ENCODE data around the gene LLGL2. TPM values are rescaled to one million over a fixed set of nuclear protein-coding genes. Genes with fewer than 3 reads are reported as not detected.
"Not testable (repeated sequence)": the region's sequence is repeated elsewhere in the genome, so short reads cannot be mapped to it uniquely, and the experiment has no call there.

Gene LLGL2
- total RNA-seq, 2 experiments from 2014 or later: 12.6 to 21.6 TPM

DNA sequence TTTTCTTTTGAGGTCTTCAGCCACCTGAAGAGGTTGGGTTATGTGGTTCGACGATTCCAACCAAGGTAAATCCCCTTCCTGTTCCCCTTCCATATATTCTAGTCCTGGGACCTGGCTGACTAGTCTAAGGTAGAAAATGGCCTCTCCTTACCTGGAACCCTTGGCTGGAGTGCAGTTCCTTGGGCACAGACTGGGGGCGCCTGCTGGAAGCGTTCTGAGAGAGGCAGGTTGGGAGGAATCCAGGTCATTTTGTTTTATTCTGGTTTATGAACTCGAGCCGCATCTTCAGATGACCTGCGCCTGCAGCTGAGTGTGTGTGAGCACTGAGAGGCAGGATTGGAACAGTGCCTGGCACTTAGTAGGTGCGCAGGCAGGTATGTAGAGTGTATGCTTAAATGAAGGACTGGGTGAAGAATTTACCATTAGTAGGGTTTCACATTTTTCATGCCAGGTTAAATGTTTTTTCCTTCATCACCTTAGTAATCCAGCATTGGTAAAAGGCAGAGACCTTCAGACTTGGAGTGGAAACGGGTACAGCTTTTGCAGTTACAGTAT lies 6.4 kb upstream of the LLGL2 start:
- peaks cover 31% of the 10 kb centered on the region for H3K4me1 ChIP-seq (ENCODE audit: insufficient read depth, low read length, poor library complexity, severe bottlenecking)
- intact Hi-C loops (cut with micrococcal nuclease; ENCODE audit: unreplicated experiment): loop anchor here (5.0 kb wide), 2 partner anchors 48 to 232 kb away; partner anchors contain the start of gene SLC25A19
- H2AFZ ChIP-seq (ENCODE audit: low read length): no peak overlapping the region
- no peak for DNase-seq (ENCODE audit: low spot score)
- peak overlapping the region; percentile 82 for H3K4me2 ChIP-seq (ENCODE audit: low read length)
- ChIA-PET POLR2A (no interaction called here), CTCF (ENCODE audit: unreplicated experiment) (interaction anchor here (0.5 to 0.6 kb wide), 2 partner anchors 82 to 279 kb away, joined by 3 read pairs; no protein-coding TSS in a partner anchor)
- H4K20me1 ChIP-seq (ENCODE audit: insufficient read depth, low read length): peaks cover 8% of the 10 kb centered on the region; the same call in 1 of the 2 replicates
- H3K9me2 ChIP-seq (ENCODE audit: insufficient read depth, low read length): no peaks in the 10 kb centered on the region
- no peak overlapping the region for H3K4me3 ChIP-seq (ENCODE audit: low read depth, low read length, poor library complexity, severe bottlenecking)
- H3K36me3 ChIP-seq (ENCODE audit: insufficient read depth, low read length): peaks cover 38% of the 10 kb centered on the region
- no TSS peak for BruUV-seq (replicated peaks)
- H3K9me3 ChIP-seq (ENCODE audit: low read length): no peaks in the 10 kb centered on the region
- TF ChIP-seq, protein P1, sequence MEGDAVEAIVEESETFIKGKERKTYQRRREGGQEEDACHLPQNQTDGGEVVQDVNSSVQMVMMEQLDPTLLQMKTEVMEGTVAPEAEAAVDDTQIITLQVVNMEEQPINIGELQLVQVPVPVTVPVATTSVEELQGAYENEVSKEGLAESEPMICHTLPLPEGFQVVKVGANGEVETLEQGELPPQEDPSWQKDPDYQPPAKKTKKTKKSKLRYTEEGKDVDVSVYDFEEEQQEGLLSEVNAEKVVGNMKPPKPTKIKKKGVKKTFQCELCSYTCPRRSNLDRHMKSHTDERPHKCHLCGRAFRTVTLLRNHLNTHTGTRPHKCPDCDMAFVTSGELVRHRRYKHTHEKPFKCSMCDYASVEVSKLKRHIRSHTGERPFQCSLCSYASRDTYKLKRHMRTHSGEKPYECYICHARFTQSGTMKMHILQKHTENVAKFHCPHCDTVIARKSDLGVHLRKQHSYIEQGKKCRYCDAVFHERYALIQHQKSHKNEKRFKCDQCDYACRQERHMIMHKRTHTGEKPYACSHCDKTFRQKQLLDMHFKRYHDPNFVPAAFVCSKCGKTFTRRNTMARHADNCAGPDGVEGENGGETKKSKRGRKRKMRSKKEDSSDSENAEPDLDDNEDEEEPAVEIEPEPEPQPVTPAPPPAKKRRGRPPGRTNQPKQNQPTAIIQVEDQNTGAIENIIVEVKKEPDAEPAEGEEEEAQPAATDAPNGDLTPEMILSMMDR (conservative IDR thresholded peaks at IDR 0.05; ENCODE audit: low read length): peak; percentile 53
- TF ChIP-seq EZH2phosphoT487 (IDR thresholded peaks at IDR 0.05; ENCODE audit: borderline replicate concordance, low read depth, low read length): no peak
- no peak overlapping the region for H3K27ac ChIP-seq (ENCODE audit: low read depth, low read length, poor library complexity, severe bottlenecking)
- peaks cover 6% of the 10 kb centered on the region; the same call in 1 of the 2 replicates for H3K79me2 ChIP-seq (ENCODE audit: insufficient read depth, low read depth, low read length)

DNA sequence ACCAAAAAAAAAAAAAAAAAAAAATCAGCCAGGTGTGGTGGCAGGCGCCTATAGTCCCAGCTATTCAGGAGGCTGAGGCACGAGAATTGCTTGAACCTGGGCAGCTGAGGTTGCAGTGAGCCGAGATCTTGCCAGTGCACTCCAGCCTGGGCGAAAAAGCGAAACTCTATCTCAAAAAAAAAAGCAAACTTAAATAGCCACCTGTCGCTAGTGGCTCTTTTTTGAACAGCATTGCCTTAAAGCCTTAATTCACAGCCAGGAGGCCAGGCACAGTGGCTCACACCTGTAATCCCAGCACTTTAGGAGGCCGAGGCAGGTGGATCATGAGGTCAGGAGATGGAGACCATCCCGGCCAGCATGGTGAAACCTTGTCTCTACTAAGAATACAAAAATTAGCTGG lies 5.1 kb upstream of the LLGL2 start:
- H3K4me3 ChIP-seq (ENCODE audit: low read depth, low read length, poor library complexity, severe bottlenecking); H3K4me2 ChIP-seq (ENCODE audit: low read length); intact Hi-C loops (cut with micrococcal nuclease; ENCODE audit: unreplicated experiment); H4K20me1 ChIP-seq (ENCODE audit: insufficient read depth, low read length); H2AFZ ChIP-seq (ENCODE audit: low read length); H3K27ac ChIP-seq (ENCODE audit: low read depth, low read length, poor library complexity, severe bottlenecking); H3K9me2 ChIP-seq (ENCODE audit: insufficient read depth, low read length); H3K79me2 ChIP-seq (ENCODE audit: insufficient read depth, low read depth, low read length); DNase-seq (ENCODE audit: low spot score); H3K9me3 ChIP-seq (ENCODE audit: low read length); BruUV-seq (replicated peaks): not testable (repeated sequence)
- Histone ChIP-seq H3K36me3 (ENCODE audit: insufficient read depth, low read length) (peaks cover 41% of the 10 kb centered on the region), H3K4me1 (ENCODE audit: insufficient read depth, low read length, poor library complexity, severe bottlenecking) (peaks cover 34% of the 10 kb centered on the region)
- CTCF ChIA-PET (ENCODE audit: unreplicated experiment): interaction anchor here (0.6 kb wide), 1 partner anchor 245 kb away, joined by 3 read pairs; no protein-coding TSS in a partner anchor
- POLR2A ChIA-PET: interaction anchor here (0.6 to 1.1 kb wide), 3 partner anchors 140 to 308 kb away, joined by 3 to 7 read pairs (median 3); no protein-coding TSS in a partner anchor

DNA sequence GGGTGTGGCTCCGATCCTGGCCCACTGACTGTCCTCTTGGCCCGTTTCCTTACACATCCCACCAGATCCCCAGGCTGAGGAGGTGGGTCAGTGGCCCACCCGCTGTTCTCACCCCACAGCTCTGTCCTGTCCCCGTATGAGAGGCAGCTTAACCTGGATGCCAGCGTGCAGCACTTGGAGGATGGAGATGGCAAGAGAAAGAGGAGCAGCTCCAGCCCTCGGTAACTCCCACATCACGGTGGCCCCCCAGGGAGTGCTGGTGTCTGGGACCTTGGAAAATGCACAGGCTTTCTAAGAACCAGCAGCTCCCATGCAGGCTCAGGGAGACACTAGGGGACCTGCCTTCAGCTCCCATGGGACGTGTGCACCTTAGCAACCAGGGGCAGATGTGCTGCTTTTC lies 4.2 kb upstream of the LLGL2 start:
- H3K4me2 ChIP-seq (ENCODE audit: low read length): no peak overlapping the region
- H3K4me3 ChIP-seq (ENCODE audit: low read depth, low read length, poor library complexity, severe bottlenecking): no peak overlapping the region
- peaks cover 8% of the 10 kb centered on the region; the same call in 1 of the 2 replicates for H4K20me1 ChIP-seq (ENCODE audit: insufficient read depth, low read length)
- no peaks in the 10 kb centered on the region for H3K9me3 ChIP-seq (ENCODE audit: low read length)
- no TSS peak for BruUV-seq (replicated peaks)
- H3K36me3 ChIP-seq (ENCODE audit: insufficient read depth, low read length): peaks cover 41% of the 10 kb centered on the region
- H3K79me2 ChIP-seq (ENCODE audit: insufficient read depth, low read depth, low read length): peaks cover 6% of the 10 kb centered on the region; the same call in 1 of the 2 replicates
- intact Hi-C loops (cut with micrococcal nuclease; ENCODE audit: unreplicated experiment): no loop called here
- H3K4me1 ChIP-seq (ENCODE audit: insufficient read depth, low read length, poor library complexity, severe bottlenecking): peaks cover 35% of the 10 kb centered on the region
- ChIA-PET POLR2A (interaction anchor here (0.7 to 1.1 kb wide), 3 partner anchors 14 to 259 kb away, joined by 3 to 5 read pairs (median 3); partner anchors contain the start of gene TMEM94), CTCF (ENCODE audit: unreplicated experiment) (no interaction called here)
- no peak for TF ChIP-seq EZH2phosphoT487 (IDR thresholded peaks at IDR 0.05; ENCODE audit: borderline replicate concordance, low read depth, low read length)
- TF ChIP-seq, protein P1 (conservative IDR thresholded peaks at IDR 0.05; ENCODE audit: low read length): no peak
- no peak overlapping the region for H2AFZ ChIP-seq (ENCODE audit: low read length)
- H3K27ac ChIP-seq (ENCODE audit: low read depth, low read length, poor library complexity, severe bottlenecking): no peak overlapping the region
- no peaks in the 10 kb centered on the region for H3K9me2 ChIP-seq (ENCODE audit: insufficient read depth, low read length)
- no peak for DNase-seq (ENCODE audit: low spot score)
